Dermis blood vessel endothelial cell (primary cell): Measurements from ENCODE around the gene MAOB. TPM values are rescaled to one million over a fixed set of nuclear protein-coding genes. Genes with fewer than 3 reads are reported as not detected.
"Not testable (repeated sequence)": the region's sequence is repeated elsewhere in the genome, so short reads cannot be mapped to it uniquely, and the experiment has no call there.

Experiments
- DNase-seq: peaks from one replicate; pipeline ENCODE4 v3.0.0; 2010
- total RNA-seq: library from RNA; depleted of rRNA; stranded (reverse); fragments of >200 nt; gene quantifications from 2 replicates; pipeline ENCODE4 v1.2.3, GENCODE V29; 2014

Gene MAOB
- total RNA-seq, 1 donor from 2014 or later: not detected

DNA sequence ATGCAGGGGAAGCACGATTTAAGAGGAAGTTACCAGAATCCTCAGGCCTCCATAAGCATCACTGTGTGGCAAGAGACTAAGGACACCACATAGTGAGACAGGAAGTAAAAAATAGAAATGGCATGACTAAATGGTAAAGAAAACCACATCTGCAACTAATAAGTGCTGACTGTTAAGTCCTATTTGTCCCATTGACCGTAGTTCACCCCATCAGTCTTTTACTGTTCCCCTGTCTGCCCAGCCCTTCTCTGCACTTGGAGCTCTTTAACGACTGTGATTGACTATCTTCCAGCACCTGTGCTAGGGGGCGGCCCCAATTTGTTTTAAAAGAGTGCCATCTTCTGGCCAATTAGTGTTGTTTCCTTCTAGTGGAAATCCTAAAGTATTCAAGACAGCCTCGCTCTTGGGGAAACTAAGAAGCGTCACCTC lies 132.0 kb downstream of the MAOB start:
- peak; percentile 67 for DNase-seq

DNA sequence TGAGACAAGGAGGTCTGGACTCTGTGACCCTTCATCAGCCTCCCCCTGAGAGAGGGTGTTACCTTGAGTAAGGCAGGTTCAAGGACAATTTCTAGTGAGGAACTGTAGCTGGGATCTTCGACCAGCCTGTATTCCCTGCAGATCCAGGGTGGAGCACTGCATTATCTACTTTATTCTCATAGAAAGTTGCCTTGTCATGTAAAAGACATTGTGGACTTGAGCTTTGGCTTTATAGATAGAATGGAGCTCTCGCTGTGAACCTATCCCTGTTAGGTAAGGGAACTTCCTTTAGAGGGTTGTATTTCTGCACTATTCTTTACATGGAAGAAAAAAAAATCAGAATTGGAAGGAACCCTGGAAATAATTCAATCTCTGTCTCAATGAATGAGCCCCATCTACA lies 134.8 kb downstream of the MAOB start:
- DNase-seq: no peak

- DNase-seq: no peak
Observed at GRCh38 chrX:43745938-43746721, 136.1 kb downstream of the MAOB start.

- DNase-seq: peak; percentile 20
Observed at GRCh38 chrX:43744284-43744683, 138.0 kb downstream of the MAOB start.

GRCh38 chrX:43743100-43743822 lies 139.0 kb downstream of the MAOB start:
- DNase-seq: no peak

DNA sequence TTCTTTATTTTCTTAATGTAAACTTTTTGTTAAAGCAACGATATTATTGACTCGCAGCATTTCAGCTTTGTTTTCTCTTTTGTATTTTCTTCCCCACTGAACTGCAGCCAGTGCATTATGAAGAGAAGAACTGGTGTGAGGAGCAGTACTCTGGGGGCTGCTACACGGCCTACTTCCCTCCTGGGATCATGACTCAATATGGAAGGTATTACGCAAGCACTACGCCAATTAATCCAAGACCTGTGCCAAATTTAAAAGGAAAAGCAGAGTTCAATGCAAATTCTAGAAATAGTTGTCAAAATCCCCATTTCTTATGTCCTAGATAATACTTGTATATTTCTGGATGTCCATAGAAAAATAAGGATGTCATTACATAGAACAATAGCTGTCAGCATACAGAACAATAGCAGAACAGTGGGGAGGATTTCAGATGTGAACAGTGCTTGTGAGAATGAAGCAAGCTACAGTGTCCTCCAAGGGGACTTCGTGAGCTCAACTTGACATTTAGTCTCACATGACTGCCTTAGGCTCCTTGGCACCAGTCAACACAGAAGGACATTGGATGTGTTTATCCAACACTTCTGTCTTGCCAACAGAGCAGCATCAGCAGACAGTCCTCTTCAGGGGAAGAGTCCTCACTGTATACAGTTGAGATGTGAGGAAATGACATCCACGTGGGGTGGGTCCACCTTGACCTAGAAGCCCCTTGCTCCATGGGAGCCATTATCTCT lies 140.2 kb downstream of the MAOB start:
- peak; percentile 43 for DNase-seq

- no peak for DNase-seq
Observed at GRCh38 chrX:43735957-43736356, 146.3 kb downstream of the MAOB start.

- no peak for DNase-seq
Observed at GRCh38 chrX:43735534-43735933, 146.7 kb downstream of the MAOB start.

GRCh38 chrX:43734444-43734843 lies 147.8 kb downstream of the MAOB start:
- DNase-seq: no peak

DNA sequence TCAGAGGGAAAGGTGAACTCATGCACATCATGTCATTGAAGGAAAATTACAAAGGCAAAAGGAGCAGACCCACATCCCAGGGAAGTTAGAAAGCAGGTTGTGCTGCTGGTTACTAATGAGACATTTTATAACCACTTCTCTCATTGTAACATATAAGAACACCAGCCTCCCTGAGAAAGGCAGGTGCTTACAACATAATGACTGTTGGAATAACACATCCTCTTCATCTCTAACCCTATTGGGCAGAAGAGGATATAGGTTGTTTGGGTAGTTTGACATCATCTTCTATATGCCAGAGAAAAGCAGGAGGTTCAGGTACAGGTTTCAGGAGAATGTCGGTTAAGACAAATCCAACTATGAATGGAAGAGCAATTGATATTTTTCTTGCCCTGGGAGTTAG lies 148.6 kb downstream of the MAOB start:
- no peak for DNase-seq

GRCh38 chrX:43731086-43731485 lies 151.2 kb downstream of the MAOB start:
- no peak for DNase-seq

- DNase-seq: no peak
Observed at GRCh38 chrX:43728966-43729365, 153.3 kb downstream of the MAOB start.

DNA sequence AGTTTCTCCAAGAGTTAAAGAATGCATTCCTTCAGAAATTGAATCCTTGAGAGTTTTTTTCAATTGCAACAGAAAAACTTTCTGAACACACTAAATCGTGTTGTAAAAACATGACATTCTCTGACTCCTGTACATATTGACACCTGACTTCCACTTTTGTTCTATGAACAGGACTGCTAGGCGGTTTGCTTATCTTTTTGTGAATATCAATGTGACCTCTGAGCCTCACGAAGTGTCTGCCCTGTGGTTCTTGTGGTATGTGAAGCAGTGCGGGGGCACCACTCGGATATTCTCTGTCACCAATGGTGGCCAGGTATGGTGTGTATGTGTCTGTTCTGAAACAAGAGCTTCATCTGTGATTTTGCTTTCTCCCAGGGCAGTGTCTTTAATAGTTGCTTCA lies 154.2 kb downstream of the MAOB start:
- DNase-seq: no peak

DNA sequence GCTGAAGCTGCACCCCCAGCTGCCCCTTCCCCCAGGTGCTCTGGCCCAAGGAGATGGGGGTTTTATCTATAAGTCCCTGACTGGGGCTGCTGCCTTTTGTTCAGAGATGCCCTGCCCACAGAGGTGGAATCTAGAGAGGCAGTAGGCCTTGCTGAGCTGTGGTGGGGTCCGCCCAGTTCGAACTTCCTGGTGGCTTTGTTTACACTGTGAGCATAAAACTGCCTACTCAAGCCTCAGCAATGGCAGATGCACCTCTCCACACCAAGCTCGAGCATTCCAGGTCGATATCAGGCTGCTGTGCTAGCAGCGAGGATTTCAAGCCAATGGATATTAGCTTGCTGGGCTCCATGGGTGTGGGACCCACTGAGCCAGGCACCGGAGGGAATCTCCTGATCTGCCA lies 155.0 kb downstream of the MAOB start:
- DNase-seq: not testable (repeated sequence)

GRCh38 chrX:43725227-43725626 lies 157.0 kb downstream of the MAOB start:
- not testable (repeated sequence) for DNase-seq

DNA sequence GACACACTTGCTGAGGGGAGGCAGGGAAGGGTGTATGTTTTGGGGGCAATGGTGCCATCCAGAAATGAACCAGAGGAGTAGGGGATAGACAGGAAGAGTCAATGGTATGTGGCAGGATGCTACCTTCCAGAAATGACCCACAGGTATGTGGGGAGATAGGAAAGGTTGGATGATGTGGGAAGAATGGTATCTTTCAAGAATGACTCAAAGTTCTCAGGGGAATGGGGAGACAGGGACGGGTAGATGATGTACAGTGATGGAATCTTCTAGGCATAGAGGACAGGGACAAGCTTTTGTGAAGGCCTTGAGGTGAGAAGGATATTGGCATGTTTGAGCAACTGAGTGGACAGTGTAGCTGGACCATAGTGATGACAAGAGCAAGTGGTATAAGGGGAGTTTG lies 161.3 kb downstream of the MAOB start:
- DNase-seq: no peak

DNA sequence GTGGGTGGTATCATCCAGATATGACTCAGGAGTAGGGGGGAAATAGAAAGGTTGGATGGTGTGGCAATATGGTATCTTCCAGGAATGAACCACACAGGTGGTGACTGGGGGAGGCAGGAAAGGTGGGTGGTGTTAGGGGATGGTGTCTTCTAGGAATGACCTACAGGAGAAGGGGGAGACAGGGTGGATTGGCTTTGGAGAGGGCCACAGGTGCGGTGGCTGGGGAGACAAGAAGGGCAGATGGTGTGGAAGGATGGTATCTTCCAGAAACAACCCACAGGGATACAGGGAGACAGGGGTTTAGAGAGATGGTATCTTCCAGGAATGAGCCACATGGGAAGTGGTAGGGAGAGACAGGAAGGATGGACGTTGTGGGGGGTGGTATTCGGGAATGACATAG lies 162.2 kb downstream of the MAOB start:
- no peak for DNase-seq

- no peak for DNase-seq
Observed at GRCh38 chrX:43718956-43719355, 163.3 kb downstream of the MAOB start.

GRCh38 chrX:43718546-43718945 lies 163.7 kb downstream of the MAOB start:
- no peak for DNase-seq

DNA sequence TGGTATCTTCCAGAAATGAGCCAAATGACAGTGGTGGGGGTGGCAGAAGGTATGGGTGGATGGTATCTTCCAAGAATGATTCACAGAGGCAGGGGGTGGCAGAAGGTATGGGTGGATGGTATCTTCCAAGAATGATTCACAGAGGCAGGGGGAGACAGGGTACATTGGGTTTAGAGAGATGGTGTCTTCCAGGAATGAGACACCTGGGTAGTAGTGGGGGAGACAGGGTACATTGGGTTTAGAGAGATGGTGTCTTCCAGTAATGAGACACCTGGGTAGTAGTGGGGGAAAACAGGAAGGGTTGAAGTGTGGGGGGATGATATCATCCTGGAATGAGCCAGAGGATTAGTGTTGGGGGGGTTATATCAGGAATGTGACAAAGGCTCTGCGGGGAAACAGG lies 164.2 kb downstream of the MAOB start:
- DNase-seq: no peak

- no peak for DNase-seq
Observed at GRCh38 chrX:43717161-43717560, 165.1 kb downstream of the MAOB start.

GRCh38 chrX:43716696-43717095 lies 165.6 kb downstream of the MAOB start:
- DNase-seq: no peak
